K562 (cell line): Measurements from ENCODE around the gene ABRAXAS1. TPM values are rescaled to one million over a fixed set of nuclear protein-coding genes. Genes with fewer than 3 reads are reported as not detected.
A peak's percentile ranks its signal among the peaks of the same experiment; 100 is the strongest.

ENCODE experiments used
- ATAC-seq: fragments of 200-7000 bp; cut with Tn5 transposase; 3 replicates; pipeline ENCODE4 v1.9.1; 2020; ENCODE audit warnings: moderate library complexity
- BruUV-seq: library from RNA; stranded (reverse); fragments of 400-500 nt; replicated peaks from 2 replicates; lab custom pipeline; 2021; lab: Mats Ljungman, UMichigan
- CTCF ChIA-PET: fragments of 300-600 bp; formaldehyde crosslinking; extraction: SDS; loops from one replicate; lab custom pipeline; 2021; ENCODE audit warnings: low intra/inter-chr PET ratio; lab: Yijun Ruan, JAX
- POLR2A ChIA-PET: fragments of 300-600, 350-650 bp; sonication (Branson Sonifier 250); formaldehyde crosslinking; extraction: SDS; loops from one replicate; lab custom pipeline; 2021; ENCODE audit warnings: antibody characterized with exemption, inconsistent platforms; lab: Yijun Ruan, JAX
- DNase-seq, 4 experiments: peaks; one replicate each; pipeline versions ENCODE4 v3.0.0 to v3.0.0-alpha.2; 2011 to 2018; ENCODE audit warnings: low spot score in 3 of 4, mixed read lengths in 3 of 4; ENCODE audit errors: extremely low read depth in 1 of 4
- FAIRE-seq: peaks from 2 replicates; lab custom pipeline; 2011; peaks lifted over from hg19 to GRCh38; lab: Jason Lieb, UNC
- H2AFZ ChIP-seq: 2 replicates; pipeline ENCODE4 v1.6.0; 2011; ENCODE audit warnings: low read depth, low read length, control low read depth, inconsistent platforms
- H3K27ac ChIP-seq: fragments of 200-600 bp; 3 replicates; pipeline ENCODE4 v1.8.0; 2011; ENCODE audit warnings: low read depth, mild to moderate bottlenecking, control low read depth, inconsistent platforms, low read length, moderate library complexity, mixed read lengths; ENCODE audit errors: extremely low read depth
- H3K27me3 ChIP-seq, 2 experiments: fragments of 300-600 bp in 1 of 2; 2 replicates in 1 of 2; 3 replicates in 1 of 2; pipeline versions ENCODE4 v1.6.0 to v1.8.0; 2011; ENCODE audit warnings: inconsistent platforms in 2 of 2, low read length in 2 of 2, mild to moderate bottlenecking in 1 of 2, mixed read lengths in 1 of 2, moderate library complexity in 1 of 2; ENCODE audit not compliant: control insufficient read depth in 2 of 2, insufficient read depth in 2 of 2
- H3K36me3 ChIP-seq: fragments of 300-600 bp; 3 replicates; pipeline ENCODE4 v1.8.0; 2011; ENCODE audit warnings: mild to moderate bottlenecking, low read length, inconsistent platforms; ENCODE audit not compliant: control insufficient read depth, insufficient read depth
- H3K4me1 ChIP-seq, 2 experiments: fragments of 200-600 bp in 1 of 2; replicated peaks in 1 of 2; 2 replicates in 1 of 2; 3 replicates in 1 of 2; pipeline versions ENCODE4 v1.5.1 to v1.8.0; 2011; ENCODE audit warnings: inconsistent platforms in 2 of 2, low read length in 2 of 2, mild to moderate bottlenecking in 1 of 2, mixed read lengths in 1 of 2, moderate library complexity in 1 of 2; ENCODE audit not compliant: control insufficient read depth in 2 of 2, insufficient read depth in 2 of 2
- H3K4me2 ChIP-seq: 2 replicates; pipeline ENCODE4 v1.6.1; 2011; ENCODE audit warnings: low read length, control low read depth, inconsistent platforms, mixed read lengths; ENCODE audit not compliant: insufficient read depth
- H3K4me3 ChIP-seq: fragments of 200-600 bp; sonication (generic), shearing (Covaris generic); 2 replicates; pipeline ENCODE4 v1.5.1; 2016; ENCODE audit warnings: control low read depth, inconsistent platforms
- H3K79me2 ChIP-seq: fragments of 200-600 bp; 3 replicates; pipeline ENCODE4 v1.8.0; 2011; ENCODE audit warnings: low read length, inconsistent platforms; ENCODE audit not compliant: control insufficient read depth, insufficient read depth
- H3K9ac ChIP-seq, 2 experiments: 2 replicates each; pipeline versions ENCODE4 v1.6.0 to v1.6.1; 2011; ENCODE audit warnings: low read depth in 2 of 2, low read length in 2 of 2, control low read depth in 1 of 2, inconsistent platforms in 1 of 2, mild to moderate bottlenecking in 1 of 2, mixed read lengths in 1 of 2; ENCODE audit not compliant: insufficient read depth in 1 of 2
- H3K9me1 ChIP-seq: one replicate; pipeline ENCODE4 v1.6.0; 2011; ENCODE audit warnings: inconsistent platforms, mild to moderate bottlenecking, low read length, moderate library complexity; ENCODE audit not compliant: control insufficient read depth, insufficient read depth
- H3K9me3 ChIP-seq: replicated peaks from 2 replicates; pipeline ENCODE4 v1.5.1; 2011; ENCODE audit warnings: low read depth, low read length, inconsistent platforms; ENCODE audit not compliant: control insufficient read depth, insufficient read depth
- H4K20me1 ChIP-seq: replicated peaks from 2 replicates; pipeline ENCODE4 v1.6.1; 2011; ENCODE audit warnings: low read length, inconsistent platforms, mixed read lengths; ENCODE audit not compliant: control insufficient read depth, insufficient read depth
- CTBP1 ChIP-seq: fragments of 450-650 bp; IDR thresholded peaks from 2 replicates; pipeline ENCODE4 v1.6.1; 2016; ENCODE audit warnings: borderline replicate concordance
- MEF2D ChIP-seq: conservative IDR thresholded peaks from 2 replicates; pipeline ENCODE4 v1.6.1; 2016; ENCODE audit warnings: low read depth, missing genetic modification characterization, missing compliant biosample characterization
- PHB ChIP-seq: fragments of 250-450 bp; sonication (Bioruptor Pico); IDR thresholded peaks from 2 replicates; pipeline ENCODE4 v1.5.0; 2021
- SMAD1 ChIP-seq: fragments of 150-350 bp; IDR thresholded peaks from 2 replicates; pipeline ENCODE4 v1.6.1; 2014; ENCODE audit warnings: low read length, low read depth; ENCODE audit not compliant: partially characterized antibody
- WGBS: fragments of 100-300 bp; shearing (Covaris generic); methylation state at CpG from one replicate; pipeline ENCODE4 v1.1.6; 2016; ENCODE audit warnings: low coverage, mixed read lengths; ENCODE audit not compliant: insufficient coverage; ENCODE audit errors: missing lambda C conversion rate; 5-methylcytosine and 5-hydroxymethylcytosine counted together
- in situ Hi-C: fragments of 300-500 bp; cut with MboI; formaldehyde crosslinking; loops from 4 replicates; pipeline ENCODE4 v1.15.0; 2018; ENCODE audit warnings: inconsistent platforms, mixed read lengths
- intact Hi-C: fragments of 100-400 bp; cut with micrococcal nuclease; formaldehyde crosslinking; loops from 2 replicates; pipeline ENCODE4 v1.14.2; 2022
- polyA plus RNA-seq, 8 experiments: library from polyadenylated mRNA; depleted of rRNA in 4 of 8; stranded (reverse) in 5 of 8; unstranded in 3 of 8; fragments of >200 nt; fragmentation: Nextera tagmentation in 2 of 8; fragmentation: Illumina TruSeq in 1 of 8; extraction: Ambion mirVana in 2 of 8; extraction: Trizol in 1 of 8; gene quantifications; 2 replicates each; pipeline versions ENCODE4 v1.2.1 to v1.2.3, GENCODE V29; 2011 to 2014; ENCODE audit warnings: inconsistent platforms in 1 of 8, missing spikeins in 1 of 8
- total RNA-seq, 7 experiments: library from RNA; depleted of rRNA in 6 of 7; stranded (reverse); fragments of >200 nt in 6 of 7; fragmentation: Illumina TruSeq in 2 of 7; extraction: Trizol in 2 of 7; gene quantifications; 2 replicates each; pipeline versions ENCODE4 v1.2.1 to v1.2.3, GENCODE V29; 2011 to 2021; ENCODE audit warnings: low replicate concordance in 1 of 7
- TF ChIP-seq, protein P1 (sequence below): IDR thresholded peaks from 2 replicates; pipeline ENCODE4 v1.6.1; 2016; ENCODE audit warnings: missing genetic modification characterization, missing compliant biosample characterization

ABRAXAS1 gene
- total and polyA plus RNA-seq, 9 of the 15 experiments (the other 6 are each of a cell fraction or from before 2014, with no cell fraction given), result 10.8 to 48.3 (median 22.1) TPM

DNA sequence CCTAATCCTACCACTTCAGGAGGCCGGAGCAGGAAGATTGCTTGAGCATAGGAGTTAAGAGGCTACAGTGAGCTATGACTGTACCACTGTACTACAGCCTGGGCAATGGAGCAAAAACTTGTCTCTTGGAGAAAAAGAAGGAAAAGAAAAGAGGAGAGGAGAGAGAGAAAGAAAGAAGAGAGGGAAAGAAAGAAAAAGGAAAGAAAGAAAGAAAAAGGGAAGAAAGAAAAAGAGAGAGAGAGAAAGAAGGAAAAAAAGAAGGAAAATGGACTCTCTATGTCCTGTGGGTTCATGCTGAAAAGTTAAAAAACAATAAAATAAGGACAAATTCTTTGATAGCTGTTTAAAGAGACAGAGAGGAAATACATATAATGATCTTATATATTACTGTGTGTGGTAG lies 13.3 kb upstream of the ABRAXAS1 start:
- no peaks in the 10 kb centered on the region for H3K79me2 ChIP-seq
- CTCF ChIA-PET, result no interaction called here
- TF ChIP-seq MEF2D (tag) (no peak), CTBP1 (no peak), PHB (CRISPR knock-in tag) (no peak), SMAD1 (no peak)
- TF ChIP-seq, protein P1, sequence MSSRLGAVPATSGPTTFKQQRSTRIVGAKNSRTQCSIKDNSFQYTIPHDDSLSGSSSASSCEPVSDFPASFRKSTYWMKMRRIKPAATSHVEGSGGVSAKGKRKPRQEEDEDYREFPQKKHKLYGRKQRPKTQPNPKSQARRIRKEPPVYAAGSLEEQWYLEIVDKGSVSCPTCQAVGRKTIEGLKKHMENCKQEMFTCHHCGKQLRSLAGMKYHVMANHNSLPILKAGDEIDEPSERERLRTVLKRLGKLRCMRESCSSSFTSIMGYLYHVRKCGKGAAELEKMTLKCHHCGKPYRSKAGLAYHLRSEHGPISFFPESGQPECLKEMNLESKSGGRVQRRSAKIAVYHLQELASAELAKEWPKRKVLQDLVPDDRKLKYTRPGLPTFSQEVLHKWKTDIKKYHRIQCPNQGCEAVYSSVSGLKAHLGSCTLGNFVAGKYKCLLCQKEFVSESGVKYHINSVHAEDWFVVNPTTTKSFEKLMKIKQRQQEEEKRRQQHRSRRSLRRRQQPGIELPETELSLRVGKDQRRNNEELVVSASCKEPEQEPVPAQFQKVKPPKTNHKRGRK (tag), result peak; percentile 95
- FAIRE-seq (no peak), DNase-seq (no peak), ATAC-seq (no peak)
- no peak overlapping the region for H2AFZ ChIP-seq
- no peaks in the 10 kb centered on the region for H4K20me1 ChIP-seq
- H3K4me3 ChIP-seq, result no peak overlapping the region
- H3K27me3 ChIP-seq, result no peaks in the 10 kb centered on the region
- H3K4me1 ChIP-seq, result peaks cover 12 to 13% of the 10 kb centered on the region in 2 experiments; a peak in 4 of 5 replicates
- 90% methylated on average over 1 of the region's 1 CpG for WGBS
- no peaks in the 10 kb centered on the region for H3K9me1 ChIP-seq
- no peaks in the 10 kb centered on the region for H3K36me3 ChIP-seq
- no TSS peak for BruUV-seq
- in situ Hi-C loops, result no loop called here
- no peak overlapping the region for H3K27ac ChIP-seq
- no peak overlapping the region for H3K4me2 ChIP-seq
- H3K9me3 ChIP-seq, result no peaks in the 10 kb centered on the region
- intact Hi-C loops, result loop anchor here (5.0 kb wide), 2 partner anchors 39 to 41 kb away; partner anchors contain the start of genes GPAT3, HELQ and MRPS18C
- no peak overlapping the region for H3K9ac ChIP-seq
- POLR2A ChIA-PET, result no interaction called here
